Cortex of kidney (tissue), 1 donor: ENCODE results near the gene CSF1.
"Not testable (repeated sequence)": the region's sequence is repeated elsewhere in the genome, so short reads cannot be mapped to it uniquely, and the experiment has no call there.

Source experiments
- DNase-seq: peaks from one replicate; lab custom pipeline; 2025; lab: John Stamatoyannopoulos, UW

The CSF1 gene

GRCh38 chr1:109944541-109944940 is 33.9 kb downstream of the CSF1 start:
- DNase-seq: no peak

DNA sequence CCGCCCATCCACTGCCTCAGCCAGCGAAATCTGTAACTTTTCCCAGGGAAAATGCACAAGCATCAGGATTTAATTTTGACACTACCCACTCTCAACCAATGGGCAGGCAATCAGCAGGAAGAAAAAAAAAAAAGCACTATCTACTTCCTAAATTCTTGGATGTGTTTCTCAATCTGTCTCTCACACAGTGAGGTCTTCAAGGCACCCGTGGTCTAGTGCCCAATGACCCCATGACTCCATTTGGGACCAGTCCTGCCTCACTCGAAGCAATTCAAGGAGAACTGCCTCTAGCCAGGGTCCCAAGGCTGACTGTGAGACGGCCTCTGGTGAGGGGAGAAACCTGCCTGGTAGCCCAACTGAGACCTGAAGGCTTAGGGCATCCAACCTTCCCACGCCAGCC is 35.9 kb downstream of the CSF1 start:
- DNase-seq: no peak

- DNase-seq: no peak
These were observed 37.1 kb downstream of the CSF1 start for GRCh38 chr1:109947582-109948284.

DNA sequence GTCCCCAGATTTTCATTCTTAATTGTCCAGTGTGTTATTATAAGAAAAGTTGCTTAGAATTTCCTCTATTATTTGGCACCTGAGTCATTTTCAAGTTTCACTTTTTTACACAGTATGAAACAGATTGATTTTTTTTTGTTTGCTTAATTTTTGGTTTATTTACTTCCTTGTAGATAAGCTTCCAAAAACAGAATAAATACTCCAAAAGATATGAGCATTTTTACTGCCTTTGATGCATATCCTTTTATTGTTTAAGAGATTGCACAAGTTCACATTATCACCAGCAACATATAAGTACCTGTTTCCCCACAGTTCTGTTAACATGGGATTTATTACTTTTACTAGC is 37.6 kb downstream of the CSF1 start:
- no peak for DNase-seq

GRCh38 chr1:109950038-109950437 is 39.4 kb downstream of the CSF1 start:
- no peak for DNase-seq

DNA sequence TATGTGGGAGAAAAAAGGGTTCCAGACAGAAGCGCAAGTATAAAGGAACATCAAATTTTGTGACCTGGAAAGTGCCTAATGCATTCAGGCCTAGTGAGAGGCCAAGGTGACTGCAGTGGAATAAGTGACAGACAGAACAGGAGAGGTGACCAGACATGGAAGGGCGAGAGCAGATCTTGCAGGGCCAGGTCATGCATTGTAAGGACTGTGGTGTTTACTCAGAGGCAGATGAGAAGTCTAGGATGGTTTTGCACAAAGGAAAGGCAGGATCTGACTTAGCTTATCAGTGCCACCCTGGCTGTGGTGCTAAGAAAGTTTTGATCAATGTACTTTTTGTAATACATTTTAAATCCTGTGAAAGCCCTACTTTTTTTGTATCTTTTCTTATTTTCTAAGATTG is 39.9 kb downstream of the CSF1 start:
- no peak for DNase-seq

DNA sequence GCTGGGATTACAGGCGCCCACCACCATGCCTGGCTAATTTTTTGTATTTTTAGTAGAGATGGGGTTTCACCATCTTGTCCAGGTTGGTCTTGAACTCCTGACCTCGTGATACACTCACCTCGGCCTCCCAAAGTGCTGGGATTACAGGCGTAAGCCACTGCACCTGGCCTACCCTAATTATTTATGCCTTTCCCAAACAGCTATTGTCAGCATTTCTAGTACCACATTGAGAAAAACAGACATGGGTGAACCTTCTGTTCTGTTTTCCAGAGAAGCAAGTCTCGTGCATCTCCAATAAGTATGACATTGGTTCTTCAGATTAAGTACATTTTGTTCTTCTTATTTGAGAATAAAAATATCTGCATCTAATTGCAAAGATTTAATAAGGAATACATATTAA is 40.9 kb downstream of the CSF1 start:
- not testable (repeated sequence) for DNase-seq

DNA sequence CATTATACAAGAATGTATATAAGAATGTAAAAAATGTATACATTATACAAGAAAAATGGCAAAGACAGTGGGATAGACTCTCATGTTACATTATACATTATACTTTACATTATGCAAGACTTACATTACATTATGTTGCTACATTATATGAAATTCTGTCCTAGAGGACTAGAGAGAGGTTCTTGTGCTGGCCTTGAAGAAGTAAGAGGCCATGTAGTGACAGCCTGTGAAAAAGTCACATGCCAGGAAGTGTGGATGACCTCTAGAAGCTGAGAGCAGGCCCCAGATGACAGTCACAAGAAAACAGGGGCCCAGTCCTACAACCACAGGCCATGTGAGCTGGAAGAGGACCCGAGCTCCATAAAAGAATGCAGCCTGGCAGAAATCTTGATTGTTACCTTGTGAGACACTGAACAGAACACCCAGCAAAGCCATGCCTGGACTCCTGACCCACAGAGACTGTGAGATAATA is 43.4 kb downstream of the CSF1 start:
- DNase-seq: no peak

- no peak for DNase-seq
These were observed 49.0 kb downstream of the CSF1 start for GRCh38 chr1:109959632-109959973.

GRCh38 chr1:109959974-109960744 is 49.5 kb downstream of the CSF1 start:
- DNase-seq: no peak

GRCh38 chr1:109960745-109961094 is 50.1 kb downstream of the CSF1 start:
- no peak for DNase-seq

GRCh38 chr1:109963864-109964263 is 53.2 kb downstream of the CSF1 start:
- DNase-seq: no peak

GRCh38 chr1:109969146-109969829 is 58.6 kb downstream of the CSF1 start:
- no peak for DNase-seq

DNA sequence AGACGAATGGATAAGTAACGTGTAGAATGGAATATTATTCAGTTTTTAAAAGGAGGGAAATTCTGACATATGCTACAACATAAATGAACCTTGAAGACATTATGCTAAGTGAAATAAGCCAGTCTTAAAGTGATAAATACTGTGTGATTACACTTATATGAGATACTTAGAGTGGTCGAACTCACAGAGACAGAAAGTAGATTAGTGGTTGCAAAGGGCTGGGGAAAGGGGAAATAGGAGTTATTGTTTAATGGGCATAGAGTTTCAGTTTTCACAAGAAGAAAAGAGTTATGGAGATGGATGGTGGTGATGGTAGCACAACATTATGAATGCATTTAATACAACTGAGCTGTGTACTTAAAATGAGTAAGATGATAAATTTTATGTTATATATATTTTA is 59.3 kb downstream of the CSF1 start:
- no peak for DNase-seq

DNA sequence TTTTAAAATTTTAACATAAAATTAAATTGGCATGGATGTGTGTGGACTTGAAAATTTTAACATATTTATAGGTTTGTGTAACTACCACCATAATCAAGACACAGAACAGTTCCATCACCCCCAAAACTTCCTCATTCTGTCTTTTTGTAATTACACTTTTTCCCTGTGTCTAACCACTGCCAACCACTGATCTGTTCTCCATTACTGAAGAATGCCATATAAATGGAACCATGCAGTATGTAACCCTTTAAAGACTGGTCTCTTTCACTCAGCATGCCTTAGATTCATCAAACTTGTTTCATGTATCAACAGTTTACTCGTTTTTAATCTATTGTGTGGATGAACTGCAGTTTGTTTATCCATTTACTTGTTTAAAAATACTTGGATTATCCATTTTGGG is 60.9 kb downstream of the CSF1 start:
- no peak for DNase-seq

DNA sequence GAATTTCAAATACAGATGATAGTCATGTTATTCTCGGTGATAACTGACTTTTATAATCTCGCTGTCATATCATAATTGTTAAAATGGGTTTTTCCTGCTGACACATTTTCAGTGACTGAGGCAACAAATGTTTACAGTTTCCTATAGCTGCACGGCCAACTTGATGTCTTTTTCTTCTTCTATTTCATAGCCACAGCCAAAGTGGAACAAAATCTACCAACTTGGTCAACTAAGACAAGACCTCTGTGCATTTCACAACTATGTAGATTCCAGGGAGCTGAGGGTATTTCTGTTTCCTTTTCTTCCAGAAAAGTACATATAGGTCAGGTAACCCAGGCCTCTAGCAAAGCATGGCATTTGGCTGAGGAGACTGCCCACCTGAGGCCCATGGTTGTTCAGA is 63.5 kb downstream of the CSF1 start:
- DNase-seq: no peak

DNA sequence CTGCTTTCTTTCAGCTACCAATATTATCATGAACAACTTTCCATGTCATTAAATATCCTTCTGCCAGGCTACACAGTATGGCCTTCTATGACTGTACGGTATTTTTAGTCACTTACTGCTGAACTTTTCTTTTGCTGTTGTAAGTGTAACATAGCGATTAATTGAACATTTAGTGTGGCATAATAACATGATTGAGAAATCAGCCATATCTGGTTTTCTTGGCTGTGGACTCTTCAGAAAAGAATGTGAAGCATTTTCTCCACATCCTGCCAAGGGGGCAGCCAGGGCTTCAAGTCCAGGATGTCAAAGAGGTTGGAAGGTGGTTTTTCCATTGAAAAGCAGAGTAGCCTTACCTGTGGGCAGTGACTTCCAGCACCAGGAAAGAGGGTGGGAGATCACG is 65.1 kb downstream of the CSF1 start:
- no peak for DNase-seq

GRCh38 chr1:109976762-109977161 is 66.1 kb downstream of the CSF1 start:
- no peak for DNase-seq

DNA sequence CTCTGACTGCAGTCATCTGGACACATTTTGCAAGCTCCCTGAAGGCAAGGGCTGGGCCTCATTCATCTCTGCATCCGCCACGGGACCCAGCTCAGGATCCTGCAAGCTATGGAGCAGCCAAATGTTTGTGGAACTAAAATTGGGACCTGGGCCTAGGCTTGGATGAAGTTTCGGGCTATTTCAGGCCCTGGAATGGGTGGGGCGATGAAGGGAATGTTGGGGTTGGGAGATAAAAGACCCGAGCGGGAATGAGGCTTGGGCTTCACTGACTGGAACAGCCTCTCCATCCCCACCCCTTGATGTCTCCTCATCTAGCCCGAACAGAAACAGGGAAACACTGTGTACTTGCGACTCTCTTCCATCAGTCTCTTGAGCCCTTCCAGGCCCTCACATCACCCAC is 66.6 kb downstream of the CSF1 start:
- no peak for DNase-seq

DNA sequence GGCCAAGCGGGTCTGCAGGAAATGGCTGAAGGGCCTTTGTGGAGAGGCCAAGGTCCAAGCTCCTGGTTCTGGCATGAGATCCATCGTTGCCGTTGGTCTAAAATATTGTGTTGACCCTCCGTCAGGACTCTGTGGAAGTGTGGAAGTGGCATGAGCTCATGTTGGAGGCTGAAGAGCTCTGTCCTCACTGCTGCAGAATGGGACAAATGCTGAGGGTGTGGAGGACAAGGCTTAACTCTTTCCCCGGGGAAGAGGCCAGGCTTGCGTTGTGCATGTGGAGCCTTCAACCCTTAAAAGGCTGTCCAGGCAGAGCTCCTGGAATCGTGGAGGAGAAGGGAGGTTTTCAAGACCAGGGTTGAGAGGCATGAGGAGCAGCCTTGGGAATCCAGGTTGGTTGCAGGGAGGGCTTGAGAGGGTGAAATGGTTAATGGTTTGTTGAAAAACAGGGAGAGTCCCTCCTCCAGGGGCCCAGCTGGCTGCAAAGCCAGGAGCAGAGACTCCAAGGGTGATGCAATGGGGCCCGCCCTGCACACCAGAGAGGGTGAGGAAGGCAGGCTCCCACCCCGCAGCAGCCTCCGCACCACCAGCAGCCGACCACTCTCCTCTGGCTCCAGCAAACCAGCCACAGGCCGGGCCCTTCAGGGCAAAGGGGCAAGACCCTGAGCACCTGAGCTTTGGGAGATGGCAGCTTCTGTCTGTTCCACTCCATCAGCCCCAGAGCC is 67.2 kb downstream of the CSF1 start:
- no peak for DNase-seq

DNA sequence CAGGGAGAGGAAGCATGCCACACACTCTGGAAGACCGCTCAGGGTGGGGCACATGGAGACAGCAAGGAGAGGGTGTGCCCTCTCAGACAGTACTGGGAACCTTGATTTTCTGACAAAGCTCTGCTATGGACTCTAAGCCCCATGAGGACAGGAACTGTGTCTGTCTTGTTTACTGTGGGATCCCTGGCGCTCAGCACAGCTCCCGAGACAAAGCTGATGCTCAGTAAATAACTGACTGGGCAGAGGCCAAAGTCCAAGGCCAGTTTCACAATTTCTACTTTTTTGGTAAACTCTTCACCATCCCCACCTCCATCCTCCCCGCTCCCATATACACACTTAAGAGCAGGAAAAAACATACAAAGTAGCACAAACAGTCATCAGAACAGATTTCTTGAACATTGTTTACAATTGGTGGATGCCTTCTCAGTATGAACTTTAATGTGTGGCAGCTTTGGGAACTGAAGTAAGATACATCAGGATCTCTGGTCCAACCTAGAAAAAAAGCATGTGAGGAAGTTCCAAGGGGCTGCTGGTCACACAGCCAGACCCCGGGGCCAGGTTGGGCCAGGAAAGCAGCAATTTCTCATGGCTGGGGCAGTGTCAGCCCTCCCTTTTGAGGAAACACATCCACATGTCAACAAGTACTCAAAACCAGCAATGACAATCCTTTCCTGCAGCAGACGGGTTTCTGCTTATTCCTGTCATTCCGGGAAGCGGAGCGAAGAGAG is 68.3 kb downstream of the CSF1 start:
- no peak for DNase-seq

DNA sequence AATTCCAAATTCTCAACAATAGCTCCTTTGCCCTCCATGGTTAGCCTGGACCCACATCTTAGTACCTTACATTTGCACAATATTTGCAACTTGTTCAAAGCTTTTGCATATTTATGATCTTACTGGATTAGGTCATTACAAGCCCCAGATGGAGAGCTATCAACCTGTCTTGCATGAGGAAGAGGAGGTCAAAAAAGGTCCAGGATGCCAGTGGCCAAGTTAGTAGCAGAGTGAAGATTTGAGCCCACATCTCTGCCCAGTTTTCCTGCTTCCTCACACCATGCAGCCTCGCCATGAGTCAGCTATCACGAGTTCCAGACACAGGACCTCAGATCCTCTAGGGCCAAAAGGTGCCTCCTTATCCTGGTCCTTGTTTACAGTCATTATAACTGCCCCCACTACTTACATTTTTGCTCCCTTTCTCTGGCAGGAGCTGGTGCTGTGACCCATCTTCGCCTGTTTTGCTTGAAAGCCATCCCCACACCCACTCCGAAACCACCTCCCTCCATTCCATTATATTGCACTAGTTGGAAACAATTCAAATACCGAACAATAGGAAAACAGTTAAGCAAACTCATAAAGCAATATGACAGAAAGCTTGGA is 68.9 kb downstream of the CSF1 start:
- DNase-seq: no peak
